Astrocyte (in vitro differentiated cells and primary cell): ENCODE measurements around the gene NRG2.

Experiments used
- CTCF ChIP-seq: IDR thresholded peaks from 2 replicates; pipeline ENCODE4 v1.5.1; 2011; ENCODE audit warnings: low read depth, mild to moderate bottlenecking, inconsistent platforms, low read length, moderate library complexity; ENCODE audit not compliant: insufficient read depth
- EZH2 ChIP-seq: IDR thresholded peaks from 2 replicates; pipeline ENCODE4 v1.6.1; 2012; ENCODE audit warnings: mild to moderate bottlenecking, low read length, inconsistent platforms; ENCODE audit not compliant: insufficient read depth

- no peak for TF ChIP-seq CTCF
- no peak for TF ChIP-seq EZH2
These were observed 145.8 kb downstream of the NRG2 start for GRCh38 chr5:139897342-139897741.
